PC-9 (cell line): ENCODE results near the gene GPR15LG. TPM values are rescaled to one million over a fixed set of nuclear protein-coding genes. Genes with fewer than 3 reads are reported as not detected.
"Not testable (repeated sequence)": the region's sequence is repeated elsewhere in the genome, so short reads cannot be mapped to it uniquely, and the experiment has no call there.

Experiments used
- BruUV-seq: library from RNA; stranded (reverse); fragments of 400-500 nt; replicated peaks from 2 replicates; lab custom pipeline; 2021; lab: Mats Ljungman, UMichigan
- CTCF ChIA-PET: fragments of 300-600 bp; sonication (Branson Sonifier 250); formaldehyde crosslinking; loops from one replicate; lab custom pipeline; 2022; ENCODE audit warnings: antibody characterized with exemption; lab: Charles Lee
- POLR2A ChIA-PET: fragments of 300-600 bp; sonication (Branson Sonifier 250); formaldehyde crosslinking; loops from one replicate; lab custom pipeline; 2022; ENCODE audit warnings: antibody characterized with exemption; ENCODE audit not compliant: unreplicated experiment; lab: Charles Lee
- DNase-seq, 2 experiments: peaks; one replicate each; pipeline versions ENCODE4 v3.0.0 to v3.0.0-alpha.2; 2015 to 2022; ENCODE audit warnings: mixed read lengths in 1 of 2
- H2AFZ ChIP-seq: fragments of 200-600 bp; sonication (generic); 2 replicates; pipeline ENCODE4 v1.8.1; 2017; ENCODE audit warnings: antibody characterized with exemption
- H3F3A ChIP-seq: fragments of 200-600 bp; sonication (generic); 2 replicates; pipeline ENCODE4 v1.8.1; 2017; ENCODE audit warnings: antibody characterized with exemption, mild to moderate bottlenecking, low read depth; ENCODE audit not compliant: insufficient read depth
- H3K27ac ChIP-seq: fragments of 200-600 bp; sonication (generic); 2 replicates; pipeline ENCODE4 v1.6.1; 2016; ENCODE audit warnings: mixed run types
- H3K27me3 ChIP-seq: fragments of 200-600 bp; sonication (generic); 2 replicates; pipeline ENCODE4 v1.6.1; 2016; ENCODE audit warnings: low read depth, mixed run types; ENCODE audit not compliant: insufficient read depth
- H3K36me3 ChIP-seq: fragments of 200-600 bp; sonication (generic); 2 replicates; pipeline ENCODE4 v1.6.1; 2016; ENCODE audit warnings: low read depth, mixed run types
- H3K4me1 ChIP-seq: fragments of 200-600 bp; sonication (generic); replicated peaks from 2 replicates; pipeline ENCODE4 v1.6.1; 2016; ENCODE audit warnings: mixed run types; ENCODE audit not compliant: insufficient read depth
- H3K4me2 ChIP-seq: fragments of 200-600 bp; sonication (generic); 2 replicates; pipeline ENCODE4 v1.6.1; 2017; ENCODE audit warnings: mixed run types
- H3K4me3 ChIP-seq: fragments of 200-600 bp; sonication (generic); 2 replicates; pipeline ENCODE4 v1.6.1; 2016; ENCODE audit warnings: mixed run types
- H3K79me2 ChIP-seq: fragments of 200-600 bp; sonication (generic); 2 replicates; pipeline ENCODE4 v1.6.1; 2017; ENCODE audit warnings: low read depth, mixed run types
- H3K9me2 ChIP-seq: fragments of 200-600 bp; sonication (generic); 2 replicates; pipeline ENCODE4 v1.8.1; 2017; ENCODE audit warnings: mild to moderate bottlenecking; ENCODE audit not compliant: insufficient read depth
- H3K9me3 ChIP-seq: fragments of 200-600 bp; sonication (generic); 2 replicates; pipeline ENCODE4 v1.8.1; 2016; ENCODE audit warnings: low read depth; ENCODE audit not compliant: insufficient read depth
- H4K20me1 ChIP-seq: fragments of 200-600 bp; sonication (generic); 2 replicates; pipeline ENCODE4 v1.8.1; 2017; ENCODE audit not compliant: insufficient read depth
- CTCF ChIP-seq: fragments of 200-600 bp; sonication (generic); conservative IDR thresholded peaks from 2 replicates; pipeline ENCODE4 v1.6.1; 2017; ENCODE audit warnings: mixed run types, antibody characterized with exemption, mild to moderate bottlenecking, moderate library complexity
- EZH2 ChIP-seq: fragments of 200-600 bp; sonication (generic); IDR thresholded peaks from 2 replicates; pipeline ENCODE4 v1.8.0; 2017; ENCODE audit warnings: antibody characterized with exemption, low read depth
- intact Hi-C: fragments of 100-400 bp; cut with micrococcal nuclease; formaldehyde crosslinking; loops from one replicate; pipeline ENCODE4 v1.10.0; 2022; ENCODE audit not compliant: unreplicated experiment
- total RNA-seq: library from RNA; stranded (reverse); gene quantifications from 2 replicates; pipeline ENCODE4 v1.2.3, GENCODE V29; 2021

The GPR15LG gene
- total RNA-seq, 1 experiment from 2014 or later, result not detected

GRCh38 chr10:84166620-84167288, 6.8 kb upstream of the GPR15LG start:
- H3K27ac ChIP-seq, result no peak overlapping the region
- no peaks in the 10 kb centered on the region for H3K9me3 ChIP-seq
- H4K20me1 ChIP-seq, result no peaks in the 10 kb centered on the region
- CTCF ChIA-PET, result no interaction called here
- TF ChIP-seq CTCF, result no peak
- no peak for TF ChIP-seq EZH2
- no peak for DNase-seq
- no peaks in the 10 kb centered on the region for H3K36me3 ChIP-seq
- no peak overlapping the region for H3K4me3 ChIP-seq
- intact Hi-C loops, result no loop called here
- H3K9me2 ChIP-seq, result no peaks in the 10 kb centered on the region
- no peaks in the 10 kb centered on the region for H3K4me1 ChIP-seq
- peaks cover 69% of the 10 kb centered on the region for H3K27me3 ChIP-seq
- BruUV-seq, result no TSS peak
- no peaks in the 10 kb centered on the region for H3K79me2 ChIP-seq
- POLR2A ChIA-PET, result no interaction called here
- H3F3A ChIP-seq, result no peaks in the 10 kb centered on the region
- no peak overlapping the region for H3K4me2 ChIP-seq
- no peak overlapping the region for H2AFZ ChIP-seq

GRCh38 chr10:84167289-84167653, 6.3 kb upstream of the GPR15LG start:
- CTCF ChIA-PET, H3K36me3 ChIP-seq, H4K20me1 ChIP-seq, H3K9me3 ChIP-seq, DNase-seq, BruUV-seq, H3K9me2 ChIP-seq, intact Hi-C loops, H3K79me2 ChIP-seq, H2AFZ ChIP-seq, H3K4me1 ChIP-seq, H3F3A ChIP-seq, POLR2A ChIA-PET, H3K4me3 ChIP-seq, H3K4me2 ChIP-seq, H3K27ac ChIP-seq: not testable (repeated sequence)
- peaks cover 66% of the 10 kb centered on the region for H3K27me3 ChIP-seq

GRCh38 chr10:84168382-84168781, 5.2 kb upstream of the GPR15LG start:
- H3K4me3 ChIP-seq, H3F3A ChIP-seq, intact Hi-C loops, H3K36me3 ChIP-seq, H3K9me2 ChIP-seq, H3K9me3 ChIP-seq, CTCF ChIA-PET, POLR2A ChIA-PET, BruUV-seq, H3K27ac ChIP-seq, H2AFZ ChIP-seq, H3K79me2 ChIP-seq, H4K20me1 ChIP-seq, H3K4me2 ChIP-seq, DNase-seq, H3K4me1 ChIP-seq: not testable (repeated sequence)
- H3K27me3 ChIP-seq, result peaks cover 58% of the 10 kb centered on the region

GRCh38 chr10:84171237-84171636, 2.4 kb upstream of the GPR15LG start:
- H3K36me3 ChIP-seq, H3K9me2 ChIP-seq, DNase-seq, H3K27ac ChIP-seq, H3K9me3 ChIP-seq, H4K20me1 ChIP-seq, H3K4me3 ChIP-seq, CTCF ChIA-PET, H3K4me2 ChIP-seq, intact Hi-C loops, H2AFZ ChIP-seq, H3K79me2 ChIP-seq, H3K4me1 ChIP-seq, BruUV-seq, POLR2A ChIA-PET, H3F3A ChIP-seq: not testable (repeated sequence)
- H3K27me3 ChIP-seq, result peaks cover 49% of the 10 kb centered on the region

- H3K4me1 ChIP-seq, POLR2A ChIA-PET, DNase-seq, BruUV-seq, intact Hi-C loops, H3K79me2 ChIP-seq, CTCF ChIA-PET, H3K9me2 ChIP-seq, H3F3A ChIP-seq, H4K20me1 ChIP-seq, H2AFZ ChIP-seq, H3K4me3 ChIP-seq, H3K27ac ChIP-seq, H3K9me3 ChIP-seq, H3K4me2 ChIP-seq, H3K36me3 ChIP-seq: not testable (repeated sequence)
- H3K27me3 ChIP-seq, result peaks cover 46% of the 10 kb centered on the region
These were observed 1.7 kb upstream of the GPR15LG start for GRCh38 chr10:84171700-84172466.
